GM04504 (cell line): ENCODE measurements around the gene ARID4B.
"Not testable (repeated sequence)": the region's sequence is repeated elsewhere in the genome, so short reads cannot be mapped to it uniquely, and the experiment has no call there.

Experiments used
- DNase-seq: peaks from one replicate; pipeline ENCODE4 v3.0.0-alpha.2; 2012; ENCODE audit warnings: low read depth

Gene ARID4B

GRCh38 chr1:235329139-235329902, 1.3 kb upstream of the ARID4B start:
- DNase-seq = no peak

- peak; percentile 100 for DNase-seq
Measured at GRCh38 chr1:235328271-235329138, 526 bp upstream of the ARID4B start, which contains the start of gene GGPS1. Gene GGPS1 (plus strand): TSS chr1:235328570. CDS start chr1:235335265, 6,695 bp downstream.

- DNase-seq = no peak
Measured at GRCh38 chr1:235326719-235327558, 1.0 kb downstream of the ARID4B start.

GRCh38 chr1:235325854-235326253, 2.1 kb downstream of the ARID4B start:
- no peak for DNase-seq

- no peak for DNase-seq
Measured at GRCh38 chr1:235325139-235325538, 2.8 kb downstream of the ARID4B start.

- DNase-seq = no peak
Measured at GRCh38 chr1:235324296-235324695, 3.7 kb downstream of the ARID4B start.

- DNase-seq = no peak
Measured at GRCh38 chr1:235320521-235321179, 7.3 kb downstream of the ARID4B start.

GRCh38 chr1:235319255-235319654, 8.7 kb downstream of the ARID4B start:
- no peak for DNase-seq

- no peak for DNase-seq
Measured at GRCh38 chr1:235317168-235317567, 10.8 kb downstream of the ARID4B start.

- no peak for DNase-seq
Measured at GRCh38 chr1:235315735-235316134, 12.2 kb downstream of the ARID4B start.

- DNase-seq = no peak
Measured at GRCh38 chr1:235315173-235315572, 12.8 kb downstream of the ARID4B start.

GRCh38 chr1:235313931-235314678, 13.9 kb downstream of the ARID4B start:
- DNase-seq = no peak

GRCh38 chr1:235313262-235313661, 14.7 kb downstream of the ARID4B start:
- DNase-seq = no peak

- not testable (repeated sequence) for DNase-seq
Measured at GRCh38 chr1:235309206-235309605, 18.8 kb downstream of the ARID4B start.

GRCh38 chr1:235307158-235308124, 20.5 kb downstream of the ARID4B start:
- no peak for DNase-seq

GRCh38 chr1:235304549-235305451, 23.2 kb downstream of the ARID4B start:
- no peak for DNase-seq

- no peak for DNase-seq
Measured at GRCh38 chr1:235302143-235302542, 25.8 kb downstream of the ARID4B start.

- DNase-seq = no peak
Measured at GRCh38 chr1:235299169-235299858, 28.7 kb downstream of the ARID4B start.
